H7 (cell line): ENCODE data around the gene ZMYM4. TPM values are rescaled to one million over a fixed set of nuclear protein-coding genes. Genes with fewer than 3 reads are reported as not detected.
"Not testable (repeated sequence)": the region's sequence is repeated elsewhere in the genome, so short reads cannot be mapped to it uniquely, and the experiment has no call there.

Source experiments
- DNase-seq: peaks from one replicate; pipeline ENCODE4 v3.0.0; 2012
- H3K27me3 ChIP-seq: 2 replicates; pipeline ENCODE4 v1.6.0; 2011; ENCODE audit warnings: mild to moderate bottlenecking, low read length; ENCODE audit not compliant: control insufficient read depth, insufficient read depth
- H3K36me3 ChIP-seq: replicated peaks from 2 replicates; pipeline ENCODE4 v1.5.1; 2011; ENCODE audit warnings: low read length; ENCODE audit not compliant: control insufficient read depth, insufficient read depth
- H3K4me3 ChIP-seq: 2 replicates; pipeline ENCODE4 v1.5.1; 2011; ENCODE audit warnings: low read depth, mild to moderate bottlenecking, control low read depth, low read length, moderate library complexity; ENCODE audit not compliant: insufficient read depth
- total RNA-seq: library from RNA; depleted of rRNA; stranded (reverse); fragments of >200 nt; shearing (Covaris generic); gene quantifications from 2 replicates; pipeline ENCODE4 v1.2.3, GENCODE V29; 2014

The ZMYM4 gene
- total RNA-seq, 1 experiment from 2014 or later, result 64.1 TPM

DNA sequence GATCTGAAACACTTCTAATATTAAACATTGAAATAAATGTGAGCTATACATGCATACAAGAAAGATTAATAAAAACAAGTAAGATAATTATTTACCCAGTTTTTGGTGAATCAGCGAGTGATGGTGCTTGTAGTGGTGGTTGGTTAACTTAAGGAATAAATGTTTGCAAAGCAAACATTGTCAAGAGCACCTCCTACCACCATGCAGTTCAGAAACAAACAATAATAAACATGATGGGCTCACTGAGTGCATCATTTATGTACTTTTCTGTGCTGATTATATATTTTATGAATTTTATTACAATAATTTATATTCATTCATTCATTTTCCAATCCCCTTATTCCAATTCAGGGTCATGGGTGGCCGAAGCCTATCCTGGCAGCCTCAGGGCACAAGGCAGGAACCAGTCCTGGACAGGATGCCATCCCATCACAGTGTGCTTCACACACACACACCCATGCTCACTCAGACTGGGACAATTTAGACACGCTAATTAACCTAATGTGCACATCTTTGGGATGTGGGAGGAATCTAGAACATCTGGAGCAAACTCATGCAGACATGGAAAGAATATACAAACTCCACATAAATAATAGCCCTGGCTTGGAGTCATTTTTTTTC, 57.8 kb downstream of the ZMYM4 start:
- Histone ChIP-seq H3K4me3 (no peak overlapping the region), H3K36me3 (peaks cover 2% of the 10 kb centered on the region), H3K27me3 (no peaks in the 10 kb centered on the region)
- no peak for DNase-seq

DNA sequence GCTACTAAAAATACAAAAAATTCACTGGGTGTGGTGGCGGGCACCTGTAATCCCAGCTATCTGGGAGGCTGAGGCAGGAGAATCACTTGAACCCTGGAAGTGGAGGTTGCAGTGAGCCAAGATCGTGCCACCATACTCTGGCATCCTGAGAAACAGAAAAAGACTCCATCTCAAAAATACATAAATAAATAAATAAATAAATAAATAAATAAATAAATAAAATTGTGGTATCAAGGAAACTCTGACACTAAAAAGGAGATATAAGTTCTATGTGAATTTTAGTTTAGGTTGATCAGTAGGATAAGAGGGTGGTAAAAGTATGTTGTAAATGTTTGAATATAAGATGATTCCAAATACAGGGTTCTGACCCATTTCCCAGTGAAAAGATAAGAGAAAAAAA, 63.1 kb downstream of the ZMYM4 start:
- not testable (repeated sequence) for H3K27me3 ChIP-seq, H3K4me3 ChIP-seq, DNase-seq, H3K36me3 ChIP-seq

- no peaks in the 10 kb centered on the region for H3K36me3 ChIP-seq
- no peak for DNase-seq
- no peak overlapping the region for H3K4me3 ChIP-seq
- H3K27me3 ChIP-seq, result no peaks in the 10 kb centered on the region
These were observed 66.0 kb downstream of the ZMYM4 start for GRCh38 chr1:35334485-35334884.

GRCh38 chr1:35340519-35340918, 72.0 kb downstream of the ZMYM4 start:
- no peaks in the 10 kb centered on the region for H3K36me3 ChIP-seq
- no peak overlapping the region for H3K4me3 ChIP-seq
- DNase-seq, result no peak
- no peaks in the 10 kb centered on the region for H3K27me3 ChIP-seq

DNA sequence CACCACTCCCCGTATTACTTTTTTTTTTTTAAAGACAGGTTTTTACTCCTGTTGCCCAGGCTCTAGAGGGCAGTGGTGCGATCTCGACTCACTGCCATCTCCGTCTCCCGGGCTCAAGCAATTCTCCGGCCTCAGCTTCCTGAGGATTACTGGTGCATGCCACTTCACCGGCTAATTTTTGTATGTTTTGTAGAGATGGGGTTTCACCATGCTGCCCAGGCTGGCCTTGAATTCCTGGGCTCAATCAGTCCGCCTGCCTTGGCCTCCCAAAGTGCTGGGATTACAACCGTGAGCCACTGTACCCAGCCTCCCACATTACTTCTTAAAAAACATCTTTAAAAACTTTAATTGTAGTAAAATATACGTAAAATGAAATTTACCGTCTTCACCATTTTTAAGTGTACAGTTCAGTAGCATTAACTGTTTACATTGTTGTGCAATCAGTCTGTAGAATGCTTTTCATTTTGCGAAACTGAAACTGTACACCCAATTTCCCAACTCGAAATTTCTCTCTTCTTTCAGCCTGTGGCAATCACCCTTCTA, 77.0 kb downstream of the ZMYM4 start:
- no peaks in the 10 kb centered on the region for H3K36me3 ChIP-seq
- no peak for DNase-seq
- no peak overlapping the region for H3K4me3 ChIP-seq
- H3K27me3 ChIP-seq, result no peaks in the 10 kb centered on the region

DNA sequence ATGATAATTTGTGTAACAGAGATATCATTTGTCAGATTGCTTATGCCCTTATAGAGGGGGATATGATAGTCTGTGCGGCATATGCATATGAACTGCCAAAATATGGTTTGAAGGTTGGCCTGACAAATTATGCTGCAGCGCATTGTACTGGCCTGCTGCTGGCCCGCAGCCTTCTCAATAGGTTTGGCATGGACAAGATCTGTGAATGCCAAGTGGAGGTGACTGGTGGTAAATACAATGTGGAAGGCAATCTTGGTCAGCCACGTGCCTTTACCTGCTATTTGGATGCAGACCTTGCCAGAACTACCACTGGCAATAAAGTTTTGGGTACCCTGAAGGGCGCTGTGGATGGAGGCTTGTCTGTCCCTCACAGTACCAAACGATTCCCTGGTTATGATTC, 82.4 kb downstream of the ZMYM4 start:
- Histone ChIP-seq H3K36me3 (no peaks in the 10 kb centered on the region), H3K4me3 (no peak overlapping the region), H3K27me3 (no peaks in the 10 kb centered on the region)
- DNase-seq, result no peak

- Histone ChIP-seq H3K4me3 (no peak overlapping the region), H3K36me3 (no peaks in the 10 kb centered on the region), H3K27me3 (no peaks in the 10 kb centered on the region)
- DNase-seq, result no peak
These were observed 91.5 kb downstream of the ZMYM4 start for GRCh38 chr1:35359995-35360394.

GRCh38 chr1:35361638-35362037, 93.1 kb downstream of the ZMYM4 start:
- Histone ChIP-seq H3K4me3 (no peak overlapping the region), H3K27me3 (no peaks in the 10 kb centered on the region), H3K36me3 (no peaks in the 10 kb centered on the region)
- no peak for DNase-seq

GRCh38 chr1:35364741-35365140, 96.2 kb downstream of the ZMYM4 start:
- no peak overlapping the region for H3K4me3 ChIP-seq
- no peak for DNase-seq
- no peaks in the 10 kb centered on the region for H3K27me3 ChIP-seq
- no peaks in the 10 kb centered on the region; the same call in 1 of the 2 replicates for H3K36me3 ChIP-seq

- no peaks in the 10 kb centered on the region; the same call in 1 of the 2 replicates for H3K36me3 ChIP-seq
- no peaks in the 10 kb centered on the region for H3K27me3 ChIP-seq
- H3K4me3 ChIP-seq, result no peak overlapping the region
- DNase-seq, result no peak
These were observed 99.4 kb downstream of the ZMYM4 start for GRCh38 chr1:35367914-35368313.

- Histone ChIP-seq H3K27me3 (no peaks in the 10 kb centered on the region), H3K4me3 (no peak overlapping the region), H3K36me3 (no peaks in the 10 kb centered on the region; the same call in 1 of the 2 replicates)
- DNase-seq, result peak; percentile 10
These were observed 101.6 kb downstream of the ZMYM4 start for GRCh38 chr1:35369922-35370671.

DNA sequence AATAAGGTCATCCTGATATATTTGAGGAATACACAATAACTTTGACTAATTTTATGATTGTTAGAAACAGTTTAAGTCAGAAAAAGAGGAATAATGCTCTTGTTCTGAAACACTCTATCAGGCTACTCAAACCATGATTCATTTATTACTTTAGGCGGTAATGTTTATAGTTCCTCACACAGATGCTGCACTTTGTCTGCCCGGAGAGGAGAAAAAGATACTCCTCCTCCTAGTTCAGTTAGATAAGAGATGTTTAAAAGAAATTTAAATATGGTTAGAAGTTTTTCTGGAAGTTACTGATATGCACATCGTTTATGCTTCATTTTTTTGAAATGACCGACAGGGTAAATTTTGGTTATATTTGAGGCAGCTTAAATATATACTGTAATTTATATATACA, 103.0 kb downstream of the ZMYM4 start:
- H3K27me3 ChIP-seq, result no peaks in the 10 kb centered on the region
- H3K36me3 ChIP-seq, result no peaks in the 10 kb centered on the region; the same call in 1 of the 2 replicates
- no peak overlapping the region for H3K4me3 ChIP-seq
- DNase-seq, result no peak

- DNase-seq, result no peak
- Histone ChIP-seq H3K27me3 (no peaks in the 10 kb centered on the region), H3K36me3 (no peaks in the 10 kb centered on the region; the same call in none of the 2 replicates), H3K4me3 (no peak overlapping the region)
These were observed 109.0 kb downstream of the ZMYM4 start for GRCh38 chr1:35377555-35377954.

GRCh38 chr1:35379317-35380000, 111.0 kb downstream of the ZMYM4 start:
- no peak for DNase-seq
- Histone ChIP-seq H3K36me3 (no peaks in the 10 kb centered on the region; the same call in none of the 2 replicates), H3K27me3 (no peaks in the 10 kb centered on the region), H3K4me3 (no peak overlapping the region)

GRCh38 chr1:35380111-35380510, 111.6 kb downstream of the ZMYM4 start:
- H3K36me3 ChIP-seq, DNase-seq, H3K27me3 ChIP-seq, H3K4me3 ChIP-seq: not testable (repeated sequence)
